Right lung (tissue), 5 donors: ENCODE measurements around the gene FZD2. TPM values are rescaled to one million over a fixed set of nuclear protein-coding genes. Genes with fewer than 3 reads are reported as not detected.

Source experiments
- DNase-seq, 2 donors: peaks; one replicate each; pipeline ENCODE4 v3.0.0-alpha.2; 2013
- polyA plus RNA-seq, 5 donors: library from polyadenylated mRNA; unstranded; fragments of 120-200 nt; gene quantifications; one replicate each; pipeline versions ENCODE4 v1.2.1 to v1.2.3, GENCODE V29; 2013; ENCODE audit warnings: inconsistent platforms in 1 of 5, low replicate concordance in 1 of 5; ENCODE audit not compliant: insufficient read length in 5 of 5, insufficient read depth in 1 of 5

The FZD2 gene
- polyA plus RNA-seq, 5 donors: 21.6 to 34.5 (median 28.7) TPM

GRCh38 chr17:44604116-44604761 lies 47.0 kb downstream of the FZD2 start:
- no peak for DNase-seq

DNA sequence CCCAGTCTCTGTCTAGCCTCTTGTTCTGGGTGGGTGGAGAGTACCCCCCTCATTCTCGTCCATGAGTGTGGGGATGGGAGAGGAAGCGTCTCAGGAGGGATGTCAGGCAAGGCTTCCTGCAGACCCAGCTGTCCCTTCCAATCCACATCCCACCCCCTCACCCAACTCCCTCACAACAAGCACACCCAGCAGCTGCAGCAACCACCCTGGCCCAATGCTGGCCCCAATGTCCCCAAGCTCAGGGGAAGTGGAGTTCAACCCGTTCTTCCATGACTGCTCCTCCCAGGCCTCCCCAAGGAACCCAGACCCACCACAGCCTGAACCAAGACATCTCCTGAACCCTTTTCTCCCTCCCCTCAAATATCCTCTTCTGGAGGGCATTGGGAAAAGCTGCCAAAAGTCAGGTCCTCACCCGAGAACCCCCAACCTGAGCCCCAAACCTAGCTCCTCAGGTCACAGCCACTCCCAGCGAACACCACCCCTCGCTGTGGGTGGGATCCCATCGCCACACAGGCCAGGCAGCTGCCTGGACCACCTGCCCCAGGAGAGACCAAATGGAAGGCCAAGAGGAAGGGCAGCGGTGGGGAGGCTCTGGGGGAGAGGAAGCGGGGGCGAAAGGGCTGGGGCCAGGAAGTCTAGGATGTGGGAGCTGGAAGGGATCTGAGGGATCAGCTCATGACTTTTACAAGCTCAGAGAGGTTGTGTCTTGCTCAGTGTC lies 47.6 kb downstream of the FZD2 start:
- no peak for DNase-seq

GRCh38 chr17:44606658-44607057 lies 49.4 kb downstream of the FZD2 start:
- no peak for DNase-seq

DNA sequence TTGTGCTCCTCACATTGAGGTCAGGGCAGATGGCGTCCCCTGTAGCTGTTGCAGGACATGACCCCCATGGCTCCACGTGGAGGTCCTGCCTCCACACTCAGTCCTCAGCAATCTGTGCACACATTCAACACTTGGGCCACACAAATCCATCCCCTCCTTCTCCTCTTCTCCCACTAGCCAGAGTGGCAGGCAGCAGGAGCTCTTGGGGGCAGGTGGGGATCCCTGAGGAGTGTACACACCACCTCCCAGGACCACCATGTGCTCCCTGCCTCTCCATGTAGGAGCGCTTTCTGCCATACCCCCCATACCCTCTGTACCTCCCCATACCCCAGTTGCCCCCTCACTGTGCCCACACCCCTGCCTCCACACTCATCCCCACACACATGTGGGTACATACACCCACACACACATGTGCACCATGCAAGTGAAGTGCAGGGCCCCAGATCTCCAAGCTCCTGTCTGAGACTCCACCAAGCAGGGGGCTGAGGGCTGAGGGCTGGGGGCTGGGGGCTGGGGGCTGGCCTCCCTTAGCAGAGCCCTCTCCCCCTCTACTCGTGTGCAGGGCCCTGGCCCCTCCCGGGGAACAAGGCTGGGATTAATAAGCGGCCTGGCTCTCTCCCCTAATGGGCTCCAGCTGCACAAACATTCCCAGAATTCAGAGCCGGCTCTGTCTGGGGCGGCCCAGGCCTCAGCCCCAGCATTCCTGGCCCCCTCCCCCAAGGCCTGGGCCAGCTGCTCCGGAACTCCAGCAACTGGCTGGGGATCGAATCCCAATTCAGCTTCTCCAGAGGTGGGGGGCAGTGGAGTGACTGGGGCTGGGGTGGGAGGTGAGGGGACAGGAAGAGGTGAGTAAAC lies 50.8 kb downstream of the FZD2 start:
- DNase-seq: no peak

DNA sequence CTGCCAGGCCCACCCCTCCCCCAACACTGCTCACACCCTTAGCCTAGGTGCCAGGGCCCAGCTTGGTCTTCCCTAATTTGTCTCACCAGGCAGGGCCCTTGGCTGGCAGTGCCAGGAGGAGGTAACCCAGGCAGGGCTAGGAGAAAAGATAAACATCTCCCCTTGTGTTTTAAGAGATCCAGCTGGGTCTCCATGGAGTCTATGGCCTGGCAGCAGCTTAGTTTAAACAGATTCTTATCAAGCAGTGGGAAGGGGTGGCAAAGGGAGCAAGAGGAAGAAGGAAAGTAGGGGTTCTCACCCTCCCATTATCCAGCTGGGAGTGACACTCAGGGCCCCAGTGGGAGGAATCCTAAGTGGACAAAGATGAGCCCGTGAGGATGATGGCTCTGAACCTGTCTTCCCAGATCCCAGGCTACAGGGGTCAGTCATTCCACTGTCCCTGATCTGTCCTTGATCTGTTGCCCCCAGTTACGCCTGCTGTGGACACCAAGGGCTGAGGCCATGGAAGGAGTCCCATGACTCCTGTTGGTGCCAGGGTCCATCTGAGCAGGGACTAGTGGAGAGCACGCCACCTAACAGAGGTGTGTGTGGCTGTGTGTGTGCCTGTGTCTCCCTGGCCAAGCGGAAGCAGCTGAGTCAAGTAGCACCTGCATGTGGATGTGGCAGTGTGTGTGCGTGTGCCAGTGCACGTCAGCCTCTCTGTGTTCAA lies 51.6 kb downstream of the FZD2 start:
- DNase-seq: no peak

- no peak for DNase-seq
These were observed 53.0 kb downstream of the FZD2 start for GRCh38 chr17:44610331-44610730.

Other genes with a start within 250 kb of the FZD2 start
- 1 to 10 TPM; 1.6 to 4.3 (median 3.4) TPM for gene RUNDC3A, start 248.9 kb upstream of the FZD2 start, polyA plus RNA-seq
- gene SLC25A39, start 232.7 kb upstream of the FZD2 start, polyA plus RNA-seq: 100 to 1,000 TPM in 1 of 5 donors, 10 to 100 TPM in 4; 53.0 to 104 (median 78.8) TPM
- 100 to 1,000 TPM; 177 to 276 (median 210) TPM for gene GRN, start 212.2 kb upstream of the FZD2 start, polyA plus RNA-seq
- 10 to 100 TPM; 20.9 to 43.1 (median 29.5) TPM for gene FAM171A2, start 193.6 kb upstream of the FZD2 start, polyA plus RNA-seq
- gene ITGA2B, start 167.8 kb upstream of the FZD2 start, polyA plus RNA-seq: 1 to 10 TPM; 6.4 to 8.2 (median 6.7) TPM
- gene GPATCH8, start 54.1 kb upstream of the FZD2 start, polyA plus RNA-seq: 10 to 100 TPM; 38.5 to 54.9 (median 50.4) TPM
- 1 to 10 TPM in 4 of 5 donors, under 1 TPM in 1; 0.82 to 1.9 (median 1.2) TPM for gene MEIOC, start 99.0 kb downstream of the FZD2 start, polyA plus RNA-seq
- gene CCDC43, start 132.3 kb downstream of the FZD2 start, polyA plus RNA-seq: 10 to 100 TPM; 25.2 to 35.7 (median 31.7) TPM
- gene DBF4B, start 151.2 kb downstream of the FZD2 start, polyA plus RNA-seq: 10 to 100 TPM; 13.1 to 20.1 (median 15.6) TPM
- 1 to 10 TPM; 1.5 to 3.4 (median 2.8) TPM for gene ADAM11, start 201.5 kb downstream of the FZD2 start, polyA plus RNA-seq